Neural progenitor cell (in vitro differentiated cells): ENCODE measurements around the gene IFITM10. TPM values are rescaled to one million over a fixed set of nuclear protein-coding genes. Genes with fewer than 3 reads are reported as not detected.

ENCODE experiments used
- DNase-seq: peaks from one replicate; pipeline ENCODE4 v3.0.0-alpha.2; 2016; ENCODE audit warnings: low spot score
- H2AFZ ChIP-seq: fragments of 200-600 bp; sonication (generic); replicated peaks from 2 replicates; pipeline ENCODE4 v1.6.1; 2016; ENCODE audit warnings: antibody characterized with exemption
- H3F3A ChIP-seq: fragments of 200-600 bp; sonication (generic); 2 replicates; pipeline ENCODE4 v1.6.1; 2016; ENCODE audit warnings: antibody characterized with exemption, low read depth
- H3K27ac ChIP-seq: fragments of 200-600 bp; sonication (generic); 2 replicates; pipeline ENCODE4 v1.5.1; 2016; ENCODE audit warnings: mild to moderate bottlenecking
- H3K27me3 ChIP-seq: fragments of 200-600 bp; sonication (generic); 2 replicates; pipeline ENCODE4 v1.6.1; 2016; ENCODE audit warnings: mild to moderate bottlenecking, moderate library complexity
- H3K36me3 ChIP-seq: fragments of 200-600 bp; sonication (generic); 2 replicates; pipeline ENCODE4 v1.5.1; 2016
- H3K4me1 ChIP-seq: fragments of 200-600 bp; sonication (generic); 2 replicates; pipeline ENCODE4 v1.6.1; 2016; ENCODE audit warnings: mixed run types
- H3K4me2 ChIP-seq: fragments of 200-600 bp; sonication (generic); 2 replicates; pipeline ENCODE4 v1.6.1; 2016
- H3K4me3 ChIP-seq: fragments of 200-600 bp; sonication (generic); 2 replicates; pipeline ENCODE4 v1.5.1; 2016
- H3K79me2 ChIP-seq: fragments of 200-600 bp; sonication (generic); 2 replicates; pipeline ENCODE4 v1.6.1; 2016; ENCODE audit warnings: low read depth
- H3K9ac ChIP-seq: fragments of 200-600 bp; sonication (generic); 2 replicates; pipeline ENCODE4 v1.6.1; 2016
- H3K9me3 ChIP-seq: fragments of 200-600 bp; sonication (generic); 2 replicates; pipeline ENCODE4 v1.5.1; 2016; ENCODE audit warnings: low read depth
- H4K20me1 ChIP-seq: fragments of 200-600 bp; sonication (generic); 2 replicates; pipeline ENCODE4 v1.6.1; 2016; ENCODE audit warnings: low read depth
- H3K27ac Mint-ChIP-seq: 3 replicates; pipeline ENCODE4 v1.8.0; 2021; ENCODE audit warnings: mixed read lengths
- H3K27me3 Mint-ChIP-seq: 2 replicates; pipeline ENCODE4 v1.8.0; 2022; ENCODE audit warnings: low read depth, mild to moderate bottlenecking, inconsistent platforms, moderate library complexity, mixed read lengths; ENCODE audit not compliant: insufficient read depth
- H3K36me3 Mint-ChIP-seq: 3 replicates; pipeline ENCODE4 v1.8.0; 2021; ENCODE audit warnings: mixed read lengths
- H3K4me1 Mint-ChIP-seq: 3 replicates; pipeline ENCODE4 v1.8.0; 2021; ENCODE audit warnings: mixed read lengths
- H3K4me3 Mint-ChIP-seq: 3 replicates; pipeline ENCODE4 v1.8.0; 2021; ENCODE audit warnings: mild to moderate bottlenecking, moderate library complexity, mixed read lengths
- H3K9me3 Mint-ChIP-seq: 3 replicates; pipeline ENCODE4 v1.8.0; 2020; ENCODE audit warnings: mixed read lengths
- EZH2 ChIP-seq: fragments of 200-600 bp; sonication (generic); IDR thresholded peaks from 2 replicates; pipeline ENCODE4 v1.6.1; 2017; ENCODE audit warnings: antibody characterized with exemption, mild to moderate bottlenecking, moderate library complexity
- EZH2phosphoT487 ChIP-seq: fragments of 200-600 bp; sonication (generic); IDR thresholded peaks from 2 replicates; pipeline ENCODE4 v1.6.1; 2017; ENCODE audit warnings: antibody characterized with exemption
- total RNA-seq: library from RNA; depleted of rRNA; stranded (reverse); fragments of >200 nt; gene quantifications from 2 replicates; pipeline ENCODE4 v1.2.3, GENCODE V29; 2015; ENCODE audit warnings: low replicate concordance
- TF ChIP-seq, protein P1 (sequence below): fragments of 200-600 bp; sonication (generic); IDR thresholded peaks from 2 replicates; pipeline ENCODE4 v1.5.1; 2017; ENCODE audit warnings: antibody characterized with exemption, mild to moderate bottlenecking

Gene IFITM10
- total RNA-seq, 1 donor from 2014 or later, result not detected

DNA sequence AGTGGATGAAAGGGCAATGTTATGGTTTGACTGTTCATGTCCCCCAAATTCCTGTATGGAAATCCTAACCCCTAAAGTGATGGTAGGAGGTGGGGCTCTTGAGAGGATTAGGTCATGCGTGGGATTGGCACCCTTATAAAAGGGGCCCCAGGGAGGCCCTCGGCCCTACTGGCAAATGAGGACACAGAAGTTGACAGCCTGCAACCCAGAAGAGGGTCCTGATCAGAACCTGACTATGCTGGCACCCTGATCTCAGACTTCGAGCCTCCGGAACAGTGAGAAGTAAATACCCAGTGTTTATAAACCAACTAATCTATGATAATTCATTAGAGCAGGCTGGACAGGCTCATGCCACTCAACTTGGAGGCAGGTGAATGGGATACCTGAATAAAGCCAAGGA, 8.7 kb downstream of the IFITM10 start:
- Histone ChIP-seq H3K9ac (no peak overlapping the region), H3K4me3 (no peak overlapping the region), H4K20me1 (no peaks in the 10 kb centered on the region), H3K4me1 (no peaks in the 10 kb centered on the region), H2AFZ (no peak overlapping the region), H3K79me2 (no peaks in the 10 kb centered on the region), H3F3A (peaks cover 9% of the 10 kb centered on the region), H3K36me3 (no peaks in the 10 kb centered on the region), H3K27ac (no peak overlapping the region), H3K27me3 (peaks cover 76% of the 10 kb centered on the region), H3K4me2 (no peak overlapping the region), H3K9me3 (no peaks in the 10 kb centered on the region)
- Mint-ChIP-seq H3K9me3 (peaks cover 13% of the 10 kb centered on the region), H3K27ac (no peak overlapping the region), H3K4me1 (peaks cover 3% of the 10 kb centered on the region), H3K36me3 (peaks cover 4% of the 10 kb centered on the region), H3K27me3 (peaks cover 11% of the 10 kb centered on the region), H3K4me3 (no peak overlapping the region)
- no peak for DNase-seq
- TF ChIP-seq, protein P1, sequence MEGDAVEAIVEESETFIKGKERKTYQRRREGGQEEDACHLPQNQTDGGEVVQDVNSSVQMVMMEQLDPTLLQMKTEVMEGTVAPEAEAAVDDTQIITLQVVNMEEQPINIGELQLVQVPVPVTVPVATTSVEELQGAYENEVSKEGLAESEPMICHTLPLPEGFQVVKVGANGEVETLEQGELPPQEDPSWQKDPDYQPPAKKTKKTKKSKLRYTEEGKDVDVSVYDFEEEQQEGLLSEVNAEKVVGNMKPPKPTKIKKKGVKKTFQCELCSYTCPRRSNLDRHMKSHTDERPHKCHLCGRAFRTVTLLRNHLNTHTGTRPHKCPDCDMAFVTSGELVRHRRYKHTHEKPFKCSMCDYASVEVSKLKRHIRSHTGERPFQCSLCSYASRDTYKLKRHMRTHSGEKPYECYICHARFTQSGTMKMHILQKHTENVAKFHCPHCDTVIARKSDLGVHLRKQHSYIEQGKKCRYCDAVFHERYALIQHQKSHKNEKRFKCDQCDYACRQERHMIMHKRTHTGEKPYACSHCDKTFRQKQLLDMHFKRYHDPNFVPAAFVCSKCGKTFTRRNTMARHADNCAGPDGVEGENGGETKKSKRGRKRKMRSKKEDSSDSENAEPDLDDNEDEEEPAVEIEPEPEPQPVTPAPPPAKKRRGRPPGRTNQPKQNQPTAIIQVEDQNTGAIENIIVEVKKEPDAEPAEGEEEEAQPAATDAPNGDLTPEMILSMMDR, result no peak
- TF ChIP-seq EZH2 (no peak), EZH2phosphoT487 (no peak)

DNA sequence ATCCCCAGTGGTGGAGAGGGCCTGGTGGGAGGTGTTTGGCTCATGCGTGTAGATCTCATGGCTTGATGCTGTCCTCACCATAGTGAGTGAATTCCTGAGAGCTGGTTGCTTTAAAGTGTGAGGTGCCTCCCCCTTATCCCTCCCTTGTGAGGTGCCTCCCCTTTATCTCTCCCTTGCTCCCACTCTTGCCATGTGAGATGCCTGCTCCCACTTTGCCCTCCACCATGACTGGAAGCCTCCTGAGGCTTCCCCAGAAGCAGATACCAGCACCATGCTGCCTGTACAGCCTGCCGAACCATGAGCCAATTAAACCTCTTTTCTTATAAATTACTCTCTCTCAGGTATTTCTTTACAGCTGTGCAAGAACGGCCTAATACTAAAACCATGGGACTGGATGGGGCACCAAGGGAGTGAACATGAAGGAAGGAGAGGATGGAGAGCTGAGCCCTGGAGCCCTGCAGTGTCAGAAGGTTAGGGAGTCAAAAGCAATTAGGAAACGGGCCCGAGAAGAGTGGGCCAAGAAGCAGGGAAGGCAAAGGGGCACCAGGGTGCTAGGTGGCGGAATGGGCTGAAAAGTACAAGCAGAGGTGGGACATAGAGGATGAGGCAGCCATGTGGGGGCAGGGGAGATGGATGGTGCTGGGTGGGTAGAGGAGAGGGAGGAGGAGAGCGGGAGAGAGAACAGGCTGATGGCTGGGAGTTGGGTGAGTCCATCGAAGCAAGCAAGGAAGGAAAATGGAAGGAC, 9.4 kb downstream of the IFITM10 start:
- H3F3A ChIP-seq, result peaks cover 5% of the 10 kb centered on the region

DNA sequence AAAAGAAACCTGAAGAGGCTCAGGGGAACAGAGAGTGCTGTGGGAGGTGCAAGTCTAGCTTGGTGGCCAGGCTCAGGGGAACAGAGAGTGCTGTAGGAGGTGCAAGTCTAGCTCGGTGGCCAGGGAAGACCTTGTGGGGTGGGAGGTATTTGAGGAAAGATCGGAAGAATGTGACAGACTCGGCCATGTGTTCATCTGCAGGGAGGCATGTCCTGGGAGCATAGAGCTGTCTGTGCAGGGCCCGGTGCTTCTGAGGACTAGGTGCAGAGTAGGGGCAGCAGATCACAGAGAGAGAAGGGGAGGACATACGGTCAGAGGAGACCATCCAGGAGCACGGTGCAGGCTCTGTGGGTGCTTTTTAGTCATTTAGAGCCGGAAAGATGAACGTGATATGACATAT, 10.8 kb downstream of the IFITM10 start:
- H4K20me1 ChIP-seq, result no peaks in the 10 kb centered on the region
- Mint-ChIP-seq H3K9me3 (peaks cover 16% of the 10 kb centered on the region), H3K4me3 (no peak overlapping the region), H3K27ac (no peak overlapping the region), H3K4me1 (no peaks in the 10 kb centered on the region), H3K36me3 (no peaks in the 10 kb centered on the region), H3K27me3 (peaks cover 8% of the 10 kb centered on the region)
- H2AFZ ChIP-seq, result no peak overlapping the region
- no peaks in the 10 kb centered on the region for H3K4me1 ChIP-seq
- no peaks in the 10 kb centered on the region for H3K9me3 ChIP-seq
- H3K79me2 ChIP-seq, result no peaks in the 10 kb centered on the region
- H3K4me3 ChIP-seq, result no peak overlapping the region
- H3K27me3 ChIP-seq, result peaks cover 83% of the 10 kb centered on the region
- H3F3A ChIP-seq, result no peaks in the 10 kb centered on the region
- H3K27ac ChIP-seq, result no peak overlapping the region
- no peak for DNase-seq
- TF ChIP-seq, protein P1, result no peak
- no peak for TF ChIP-seq EZH2
- no peak for TF ChIP-seq EZH2phosphoT487
- H3K4me2 ChIP-seq, result no peak overlapping the region
- no peak overlapping the region for H3K9ac ChIP-seq
- H3K36me3 ChIP-seq, result no peaks in the 10 kb centered on the region

More for the DNA sequence above, 9.4 kb downstream of the IFITM10 start:
- no peak overlapping the region for H3K27ac Mint-ChIP-seq
- no peaks in the 10 kb centered on the region for H3K36me3 ChIP-seq
- no peaks in the 10 kb centered on the region for H3K9me3 ChIP-seq
- H3K4me3 ChIP-seq, result no peak overlapping the region
- peaks cover 7% of the 10 kb centered on the region for H3K27me3 Mint-ChIP-seq
- H3K79me2 ChIP-seq, result no peaks in the 10 kb centered on the region
- H3K4me1 ChIP-seq, result no peaks in the 10 kb centered on the region
- H3K4me3 Mint-ChIP-seq, result no peak overlapping the region
- H3K27ac ChIP-seq, result no peak overlapping the region
- no peak overlapping the region for H3K9ac ChIP-seq
- TF ChIP-seq, protein P1, result no peak
- no peak overlapping the region for H3K4me2 ChIP-seq
- H4K20me1 ChIP-seq, result no peaks in the 10 kb centered on the region
- H3K4me1 Mint-ChIP-seq, result peaks cover 3% of the 10 kb centered on the region
- peaks cover 79% of the 10 kb centered on the region for H3K27me3 ChIP-seq
- H3K9me3 Mint-ChIP-seq, result peaks cover 18% of the 10 kb centered on the region
- DNase-seq, result no peak
- H3K36me3 Mint-ChIP-seq, result peaks cover 1% of the 10 kb centered on the region
- no peak overlapping the region for H2AFZ ChIP-seq
